ENCODE data around the gene ST6GALNAC6. TPM values are rescaled to one million over a fixed set of nuclear protein-coding genes. Genes with fewer than 3 reads are reported as not detected.
A peak's percentile ranks its signal among the peaks of the same experiment; 100 is the strongest.

ST6GALNAC6 gene
- total and polyA plus RNA-seq, 9 donors, result 35.9 to 60.6 (median 49.0) TPM

GRCh38 chr9:127943011-127943662, 43.7 kb upstream of the ST6GALNAC6 start:
- no peaks in the 10 kb centered on the region for H3K9me3 ChIP-seq (replicated peaks; ENCODE audit: control insufficient read depth, low read depth, low read length)
- no peaks in the 10 kb centered on the region for H3K27me3 ChIP-seq (ENCODE audit: control insufficient read depth, insufficient read depth, low read length)
- H3K27ac ChIP-seq (ENCODE audit: low read length), result no peak overlapping the region
- DNase-seq, result no peak
- H3K4me1 ChIP-seq (ENCODE audit: control insufficient read depth, insufficient read depth, low read length), result peaks cover 42% of the 10 kb centered on the region
- 79% methylated on average over 9 of the region's 14 CpGs for WGBS (ENCODE audit: insufficient coverage)
- H3K4me3 ChIP-seq (ENCODE audit: low read length), result no peak overlapping the region
- H3K36me3 ChIP-seq (ENCODE audit: control insufficient read depth, insufficient read depth, low read length), result peaks cover 63% of the 10 kb centered on the region

- DNase-seq, result peak; percentile 69
Observed at GRCh38 chr9:127942216-127943010, 43.0 kb upstream of the ST6GALNAC6 start.

GRCh38 chr9:127941961-127942215, 42.5 kb upstream of the ST6GALNAC6 start:
- Histone ChIP-seq H3K27ac (ENCODE audit: low read length) (no peak overlapping the region), H3K36me3 (ENCODE audit: control insufficient read depth, insufficient read depth, low read length) (peaks cover 58% of the 10 kb centered on the region), H3K9me3 (replicated peaks; ENCODE audit: control insufficient read depth, low read depth, low read length) (no peaks in the 10 kb centered on the region), H3K27me3 (ENCODE audit: control insufficient read depth, insufficient read depth, low read length) (no peaks in the 10 kb centered on the region), H3K4me1 (ENCODE audit: control insufficient read depth, insufficient read depth, low read length) (peaks cover 50% of the 10 kb centered on the region), H3K4me3 (ENCODE audit: low read length) (no peak overlapping the region)
- WGBS (ENCODE audit: insufficient coverage), result 79% methylated on average over 2 of the region's 3 CpGs
- no peak for DNase-seq

More at GRCh38 chr9:127942216-127943010, 43.0 kb upstream of the ST6GALNAC6 start:
- Histone ChIP-seq H3K36me3 (ENCODE audit: control insufficient read depth, insufficient read depth, low read length) (peaks cover 58% of the 10 kb centered on the region), H3K4me1 (ENCODE audit: control insufficient read depth, insufficient read depth, low read length) (peaks cover 47% of the 10 kb centered on the region), H3K4me3 (ENCODE audit: low read length) (no peak overlapping the region), H3K9me3 (replicated peaks; ENCODE audit: control insufficient read depth, low read depth, low read length) (no peaks in the 10 kb centered on the region), H3K27ac (ENCODE audit: low read length) (peak overlapping the region; percentile 38), H3K27me3 (ENCODE audit: control insufficient read depth, insufficient read depth, low read length) (no peaks in the 10 kb centered on the region)
- WGBS (ENCODE audit: insufficient coverage), result 55% methylated on average over 17 of the region's 18 CpGs

GRCh38 chr9:127941062-127941960, 41.9 kb upstream of the ST6GALNAC6 start:
- Histone ChIP-seq H3K36me3 (ENCODE audit: control insufficient read depth, insufficient read depth, low read length) (peaks cover 55% of the 10 kb centered on the region), H3K27ac (ENCODE audit: low read length) (no peak overlapping the region), H3K27me3 (ENCODE audit: control insufficient read depth, insufficient read depth, low read length) (no peaks in the 10 kb centered on the region), H3K4me1 (ENCODE audit: control insufficient read depth, insufficient read depth, low read length) (peaks cover 50% of the 10 kb centered on the region), H3K9me3 (replicated peaks; ENCODE audit: control insufficient read depth, low read depth, low read length) (no peaks in the 10 kb centered on the region), H3K4me3 (ENCODE audit: low read length) (no peak overlapping the region)
- no peak for DNase-seq
- WGBS (ENCODE audit: insufficient coverage), result 86% methylated on average over 6 of the region's 18 CpGs

- Histone ChIP-seq H3K9me3 (replicated peaks; ENCODE audit: control insufficient read depth, low read depth, low read length) (no peaks in the 10 kb centered on the region), H3K27ac (ENCODE audit: low read length) (no peak overlapping the region), H3K36me3 (ENCODE audit: control insufficient read depth, insufficient read depth, low read length) (peaks cover 56% of the 10 kb centered on the region), H3K27me3 (ENCODE audit: control insufficient read depth, insufficient read depth, low read length) (no peaks in the 10 kb centered on the region), H3K4me1 (ENCODE audit: control insufficient read depth, insufficient read depth, low read length) (peaks cover 49% of the 10 kb centered on the region), H3K4me3 (ENCODE audit: low read length) (no peak overlapping the region)
- DNase-seq, result no peak
- WGBS (ENCODE audit: insufficient coverage), result no CpG with 5 or more reads among the region's 4 CpGs
Observed at GRCh38 chr9:127940593-127940992, 41.2 kb upstream of the ST6GALNAC6 start.

- Histone ChIP-seq H3K36me3 (ENCODE audit: control insufficient read depth, insufficient read depth, low read length) (peaks cover 49% of the 10 kb centered on the region), H3K27ac (ENCODE audit: low read length) (peak overlapping the region; percentile 76), H3K9me3 (replicated peaks; ENCODE audit: control insufficient read depth, low read depth, low read length) (no peaks in the 10 kb centered on the region), H3K27me3 (ENCODE audit: control insufficient read depth, insufficient read depth, low read length) (no peaks in the 10 kb centered on the region), H3K4me3 (ENCODE audit: low read length) (peak overlapping the region; percentile 91), H3K4me1 (ENCODE audit: control insufficient read depth, insufficient read depth, low read length) (peaks cover 43% of the 10 kb centered on the region)
- peak; percentile 69 for DNase-seq
- WGBS (ENCODE audit: insufficient coverage), result 23% methylated on average over 10 of the region's 25 CpGs
Observed at GRCh38 chr9:127938298-127938690, 38.9 kb upstream of the ST6GALNAC6 start.

GRCh38 chr9:127937388-127938297, 38.2 kb upstream of the ST6GALNAC6 start, which contains the start of gene DPM2:
TSS of gene DPM2 (minus strand) at chr9:127937854. CDS start at chr9:127937820, 34 bp downstream.
- peak; percentile 95 for DNase-seq
- Histone ChIP-seq H3K27ac (ENCODE audit: low read length) (peak within 1 kb of the TSS; percentile 76), H3K27me3 (ENCODE audit: control insufficient read depth, insufficient read depth, low read length) (no peaks in the 10 kb centered on the region), H3K9me3 (replicated peaks; ENCODE audit: control insufficient read depth, low read depth, low read length) (no peaks in the 10 kb centered on the region), H3K4me1 (ENCODE audit: control insufficient read depth, insufficient read depth, low read length) (peaks cover 37% of the 10 kb centered on the region), H3K4me3 (ENCODE audit: low read length) (peak within 1 kb of the TSS; percentile 91), H3K36me3 (ENCODE audit: control insufficient read depth, insufficient read depth, low read length) (peaks cover 42% of the 10 kb centered on the region)
- under 1% methylated on average over 52 of the region's 60 CpGs for WGBS (ENCODE audit: insufficient coverage)

DNA sequence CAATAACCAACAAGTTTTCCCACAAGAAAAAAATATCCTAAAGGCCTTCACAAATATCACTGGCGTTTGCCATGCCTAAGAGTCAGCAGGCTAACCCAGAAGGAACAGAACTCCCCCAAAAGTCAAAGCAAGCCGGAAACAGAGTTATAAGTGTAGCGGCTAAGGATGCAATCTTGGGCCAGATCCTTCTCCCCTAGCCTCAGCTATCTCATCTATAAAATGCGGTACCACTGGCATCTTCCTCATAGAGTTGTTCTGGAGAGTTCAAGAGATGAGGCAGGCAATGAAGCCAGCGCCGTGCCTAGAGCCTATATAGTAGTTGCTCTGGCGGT, 37.6 kb upstream of the ST6GALNAC6 start:
- no peak for DNase-seq
- WGBS (ENCODE audit: insufficient coverage), result 0% methylated on average over 3 of the region's 7 CpGs

DNA sequence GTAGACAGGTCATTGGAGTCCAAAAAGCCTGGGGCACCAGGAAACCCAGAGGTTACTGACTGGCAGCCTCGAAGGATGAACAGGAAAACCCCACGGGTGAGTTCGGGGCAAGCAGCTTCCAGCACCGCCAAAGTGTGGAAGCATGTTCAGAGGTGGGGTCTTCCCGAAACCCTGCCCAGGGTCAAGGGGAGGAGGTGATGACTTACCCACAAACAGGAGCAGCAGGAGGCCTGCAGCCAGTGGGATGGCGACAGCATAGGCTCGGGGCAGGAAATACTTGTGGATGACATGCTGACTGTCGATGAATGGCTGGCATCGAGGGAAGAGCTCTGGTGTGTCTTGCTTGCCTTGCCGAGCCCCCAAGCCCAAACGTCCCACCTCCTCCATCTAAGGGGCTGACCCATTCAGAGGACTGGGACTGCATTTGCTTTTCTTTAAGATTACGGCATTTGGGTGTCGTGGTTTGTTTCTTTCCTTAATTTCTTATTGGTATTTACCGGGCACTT, 37.0 kb upstream of the ST6GALNAC6 start:
- Histone ChIP-seq H3K36me3 (ENCODE audit: control insufficient read depth, insufficient read depth, low read length) (peaks cover 32% of the 10 kb centered on the region), H3K4me1 (ENCODE audit: control insufficient read depth, insufficient read depth, low read length) (peaks cover 28% of the 10 kb centered on the region), H3K4me3 (ENCODE audit: low read length) (peak overlapping the region; percentile 91), H3K9me3 (replicated peaks; ENCODE audit: control insufficient read depth, low read depth, low read length) (no peaks in the 10 kb centered on the region), H3K27ac (ENCODE audit: low read length) (no peak overlapping the region), H3K27me3 (ENCODE audit: control insufficient read depth, insufficient read depth, low read length) (no peaks in the 10 kb centered on the region)
- WGBS (ENCODE audit: insufficient coverage), result 90% methylated on average over 7 of the region's 14 CpGs
- DNase-seq, result no peak

More for the DNA sequence above, 37.6 kb upstream of the ST6GALNAC6 start:
- Histone ChIP-seq H3K4me3 (ENCODE audit: low read length) (peak overlapping the region; percentile 91), H3K27me3 (ENCODE audit: control insufficient read depth, insufficient read depth, low read length) (no peaks in the 10 kb centered on the region), H3K36me3 (ENCODE audit: control insufficient read depth, insufficient read depth, low read length) (peaks cover 36% of the 10 kb centered on the region), H3K27ac (ENCODE audit: low read length) (no peak overlapping the region), H3K9me3 (replicated peaks; ENCODE audit: control insufficient read depth, low read depth, low read length) (no peaks in the 10 kb centered on the region), H3K4me1 (ENCODE audit: control insufficient read depth, insufficient read depth, low read length) (peaks cover 31% of the 10 kb centered on the region)

All from muscle of leg (tissue), 11 donors.